Esophagus muscularis mucosa (tissue), 3 donors: Measurements from ENCODE around the gene RNPS1.

ENCODE experiments used
- CTCF ChIP-seq, 3 experiments: fragments of 200-600 bp in 2 of 3; fragments of 450-650 bp in 1 of 3; sonication (generic) in 2 of 3; IDR thresholded peaks; one replicate each; pipeline ENCODE4 v1.5.1; 2017 to 2019; ENCODE audit warnings: antibody characterized with exemption in 3 of 3, mild to moderate bottlenecking in 2 of 3, moderate library complexity in 1 of 3
- POLR2A ChIP-seq: fragments of 450-650 bp; IDR thresholded peaks from one replicate; pipeline ENCODE4 v1.6.1; 2017; ENCODE audit warnings: antibody characterized with exemption, moderate library complexity, mild to moderate bottlenecking, low read depth

GRCh38 chr16:2206420-2206779 is 61.5 kb downstream of the RNPS1 start:
- TF ChIP-seq POLR2A (no peak), CTCF (IDR thresholded peaks at IDR 0.05) (no peak)
